ENCODE data around the gene ENAM.
"Not testable (repeated sequence)": the region's sequence is repeated elsewhere in the genome, so short reads cannot be mapped to it uniquely, and the experiment has no call there.

Gene ENAM

GRCh38 chr4:70691661-70692060, 63.1 kb downstream of the ENAM start:
- TF ChIP-seq CTCF (IDR thresholded peaks at IDR 0.05; ENCODE audit: low read depth, low read length, missing control alignments) = no peak
- H3K4me3 ChIP-seq (ENCODE audit: low read depth, low read length) = no peak overlapping the region
- no peak for DNase-seq (ENCODE audit: low read depth)

GRCh38 chr4:70694633-70695032, 66.1 kb downstream of the ENAM start:
- not testable (repeated sequence) for DNase-seq (ENCODE audit: low read depth); H3K4me3 ChIP-seq (ENCODE audit: low read depth, low read length)
